ENCODE results near the gene TTLL5. TPM values are rescaled to one million over a fixed set of nuclear protein-coding genes. Genes with fewer than 3 reads are reported as not detected.

TTLL5 gene
- total and polyA plus RNA-seq, 9 of the 15 experiments (the other 6 are each of a cell fraction or from before 2014, with no cell fraction given): 4.1 to 18.9 (median 12.6) TPM

DNA sequence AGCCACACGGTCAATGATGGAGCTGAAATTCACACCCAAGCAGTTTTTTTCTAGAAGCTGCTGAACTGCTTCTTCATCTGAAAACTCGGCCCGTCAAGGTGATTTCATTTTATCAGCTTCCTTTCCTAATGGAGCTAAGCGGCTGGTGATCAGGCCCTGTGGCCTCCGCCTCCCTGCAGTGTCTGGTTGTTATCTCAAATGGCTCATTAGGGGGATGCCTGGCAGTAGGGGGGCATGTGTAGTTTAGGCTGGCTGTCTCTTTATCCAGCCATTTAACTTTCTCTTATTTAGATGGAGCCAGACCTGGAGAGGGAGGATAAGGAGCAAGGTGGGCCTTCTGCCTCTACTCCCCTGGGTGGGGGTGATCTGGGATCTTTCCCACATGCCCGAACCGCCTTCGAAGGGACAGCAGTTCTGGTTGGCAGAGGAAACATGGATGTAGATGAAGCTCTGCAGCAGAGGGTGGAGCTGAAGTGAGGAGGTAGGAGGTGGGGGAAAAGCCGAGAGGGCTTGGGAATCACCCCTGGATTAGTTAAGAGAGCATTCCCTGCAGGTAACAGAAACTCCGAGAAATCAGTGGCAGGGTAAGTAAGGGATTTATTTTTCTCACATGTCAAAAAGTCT lies 256.4 kb downstream of the TTLL5 start:
- no peak overlapping the region for H3K4me2 ChIP-seq (ENCODE audit: insufficient read depth, low read length)
- H3K79me2 ChIP-seq (ENCODE audit: control insufficient read depth, insufficient read depth, low read length): no peaks in the 10 kb centered on the region
- H3K9me3 ChIP-seq (replicated peaks; ENCODE audit: control insufficient read depth, insufficient read depth, low read depth, low read length): no peaks in the 10 kb centered on the region
- no peaks in the 10 kb centered on the region for H3K9me1 ChIP-seq (ENCODE audit: control insufficient read depth, insufficient read depth, low read length)
- no peak overlapping the region for H3K4me3 ChIP-seq
- no peaks in the 10 kb centered on the region for H4K20me1 ChIP-seq (replicated peaks; ENCODE audit: control insufficient read depth, insufficient read depth, low read length)
- no peaks in the 10 kb centered on the region for H3K27me3 ChIP-seq (ENCODE audit: control insufficient read depth in 2 of 2, insufficient read depth in 2 of 2, low read length in 2 of 2)
- in situ Hi-C loops (cut with MboI): no loop called here
- 57% methylated on average over 9 of the region's 10 CpGs for WGBS (ENCODE audit: insufficient coverage, low coverage, missing lambda C conversion rate)
- H3K4me1 ChIP-seq (replicated peaks in 1 of 2; ENCODE audit: control insufficient read depth in 2 of 2, insufficient read depth in 2 of 2, low read length in 2 of 2): peaks cover 0 to 2% of the 10 kb centered on the region in 2 experiments; a peak in 3 of 5 replicates
- H3K27ac ChIP-seq (ENCODE audit: extremely low read depth, low read depth, low read length): no peak overlapping the region
- no peak overlapping the region for H2AFZ ChIP-seq (ENCODE audit: low read depth, low read length)
- H3K9ac ChIP-seq (ENCODE audit: insufficient read depth in 1 of 2, low read depth in 2 of 2, low read length in 2 of 2): no peak overlapping the region
- FAIRE-seq (no peak), ATAC-seq (no peak), DNase-seq (ENCODE audit: extremely low read depth in 1 of 4, low spot score in 3 of 4) (no peak)
- H3K36me3 ChIP-seq (ENCODE audit: control insufficient read depth, insufficient read depth, low read length): no peaks in the 10 kb centered on the region
- ChIA-PET POLR2A (interaction anchor here (0.6 to 1.0 kb wide), 2 partner anchors 9 to 195 kb away, joined by 3 read pairs; no protein-coding TSS in a partner anchor), CTCF (ENCODE audit: low intra/inter-chr PET ratio) (no interaction called here)
- intact Hi-C loops (cut with micrococcal nuclease): no loop called here
- no TSS peak for BruUV-seq (replicated peaks)
- TF ChIP-seq JUND (IDR thresholded peaks at IDR 0.05; ENCODE audit: borderline replicate concordance, low read depth, low read length) (no peak), JUND (tag; IDR thresholded peaks at IDR 0.05; ENCODE audit: borderline replicate concordance, low read depth, low read length) (no peak), NR2C1 (IDR thresholded peaks at IDR 0.05) (no peak), NR2C1 (tag; IDR thresholded peaks at IDR 0.05) (no peak), TOE1 (IDR thresholded peaks at IDR 0.05; ENCODE audit: borderline replicate concordance) (no peak), TOE1 (CRISPR knock-in tag; IDR thresholded peaks at IDR 0.05; ENCODE audit: borderline replicate concordance, low read depth) (no peak), ETV1 (tag; conservative IDR thresholded peaks at IDR 0.05; ENCODE audit: low read depth) (no peak)
- TF ChIP-seq, protein P1, sequence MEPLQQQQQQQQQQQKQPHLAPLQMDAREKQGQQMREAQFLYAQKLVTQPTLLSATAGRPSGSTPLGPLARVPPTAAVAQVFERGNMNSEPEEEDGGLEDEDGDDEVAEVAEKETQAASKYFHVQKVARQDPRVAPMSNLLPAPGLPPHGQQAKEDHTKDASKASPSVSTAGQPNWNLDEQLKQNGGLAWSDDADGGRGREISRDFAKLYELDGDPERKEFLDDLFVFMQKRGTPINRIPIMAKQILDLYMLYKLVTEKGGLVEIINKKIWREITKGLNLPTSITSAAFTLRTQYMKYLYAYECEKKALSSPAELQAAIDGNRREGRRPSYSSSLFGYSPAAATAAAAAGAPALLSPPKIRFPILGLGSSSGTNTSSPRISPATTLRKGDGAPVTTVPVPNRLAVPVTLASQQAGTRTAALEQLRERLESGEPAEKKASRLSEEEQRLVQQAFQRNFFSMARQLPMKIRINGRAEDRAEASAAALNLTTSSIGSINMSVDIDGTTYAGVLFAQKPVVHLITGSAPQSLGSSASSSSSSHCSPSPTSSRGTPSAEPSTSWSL (CRISPR knock-in tag; IDR thresholded peaks at IDR 0.05; ENCODE audit: borderline replicate concordance): no peak
- TF ChIP-seq, protein P2, sequence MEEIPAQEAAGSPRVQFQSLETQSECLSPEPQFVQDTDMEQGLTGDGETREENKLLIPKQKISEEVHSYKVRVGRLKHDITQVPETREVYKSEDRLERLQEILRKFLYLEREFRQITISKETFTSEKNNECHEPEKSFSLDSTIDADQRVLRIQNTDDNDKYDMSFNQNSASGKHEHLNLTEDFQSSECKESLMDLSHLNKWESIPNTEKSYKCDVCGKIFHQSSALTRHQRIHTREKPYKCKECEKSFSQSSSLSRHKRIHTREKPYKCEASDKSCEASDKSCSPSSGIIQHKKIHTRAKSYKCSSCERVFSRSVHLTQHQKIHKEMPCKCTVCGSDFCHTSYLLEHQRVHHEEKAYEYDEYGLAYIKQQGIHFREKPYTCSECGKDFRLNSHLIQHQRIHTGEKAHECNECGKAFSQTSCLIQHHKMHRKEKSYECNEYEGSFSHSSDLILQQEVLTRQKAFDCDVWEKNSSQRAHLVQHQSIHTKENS (CRISPR knock-in tag; IDR thresholded peaks at IDR 0.05): no peak
- TF ChIP-seq, protein P3, sequence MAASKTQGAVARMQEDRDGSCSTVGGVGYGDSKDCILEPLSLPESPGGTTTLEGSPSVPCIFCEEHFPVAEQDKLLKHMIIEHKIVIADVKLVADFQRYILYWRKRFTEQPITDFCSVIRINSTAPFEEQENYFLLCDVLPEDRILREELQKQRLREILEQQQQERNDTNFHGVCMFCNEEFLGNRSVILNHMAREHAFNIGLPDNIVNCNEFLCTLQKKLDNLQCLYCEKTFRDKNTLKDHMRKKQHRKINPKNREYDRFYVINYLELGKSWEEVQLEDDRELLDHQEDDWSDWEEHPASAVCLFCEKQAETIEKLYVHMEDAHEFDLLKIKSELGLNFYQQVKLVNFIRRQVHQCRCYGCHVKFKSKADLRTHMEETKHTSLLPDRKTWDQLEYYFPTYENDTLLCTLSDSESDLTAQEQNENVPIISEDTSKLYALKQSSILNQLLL (CRISPR knock-in tag; IDR thresholded peaks at IDR 0.05; ENCODE audit: borderline replicate concordance): no peak
- TF ChIP-seq, protein P4, sequence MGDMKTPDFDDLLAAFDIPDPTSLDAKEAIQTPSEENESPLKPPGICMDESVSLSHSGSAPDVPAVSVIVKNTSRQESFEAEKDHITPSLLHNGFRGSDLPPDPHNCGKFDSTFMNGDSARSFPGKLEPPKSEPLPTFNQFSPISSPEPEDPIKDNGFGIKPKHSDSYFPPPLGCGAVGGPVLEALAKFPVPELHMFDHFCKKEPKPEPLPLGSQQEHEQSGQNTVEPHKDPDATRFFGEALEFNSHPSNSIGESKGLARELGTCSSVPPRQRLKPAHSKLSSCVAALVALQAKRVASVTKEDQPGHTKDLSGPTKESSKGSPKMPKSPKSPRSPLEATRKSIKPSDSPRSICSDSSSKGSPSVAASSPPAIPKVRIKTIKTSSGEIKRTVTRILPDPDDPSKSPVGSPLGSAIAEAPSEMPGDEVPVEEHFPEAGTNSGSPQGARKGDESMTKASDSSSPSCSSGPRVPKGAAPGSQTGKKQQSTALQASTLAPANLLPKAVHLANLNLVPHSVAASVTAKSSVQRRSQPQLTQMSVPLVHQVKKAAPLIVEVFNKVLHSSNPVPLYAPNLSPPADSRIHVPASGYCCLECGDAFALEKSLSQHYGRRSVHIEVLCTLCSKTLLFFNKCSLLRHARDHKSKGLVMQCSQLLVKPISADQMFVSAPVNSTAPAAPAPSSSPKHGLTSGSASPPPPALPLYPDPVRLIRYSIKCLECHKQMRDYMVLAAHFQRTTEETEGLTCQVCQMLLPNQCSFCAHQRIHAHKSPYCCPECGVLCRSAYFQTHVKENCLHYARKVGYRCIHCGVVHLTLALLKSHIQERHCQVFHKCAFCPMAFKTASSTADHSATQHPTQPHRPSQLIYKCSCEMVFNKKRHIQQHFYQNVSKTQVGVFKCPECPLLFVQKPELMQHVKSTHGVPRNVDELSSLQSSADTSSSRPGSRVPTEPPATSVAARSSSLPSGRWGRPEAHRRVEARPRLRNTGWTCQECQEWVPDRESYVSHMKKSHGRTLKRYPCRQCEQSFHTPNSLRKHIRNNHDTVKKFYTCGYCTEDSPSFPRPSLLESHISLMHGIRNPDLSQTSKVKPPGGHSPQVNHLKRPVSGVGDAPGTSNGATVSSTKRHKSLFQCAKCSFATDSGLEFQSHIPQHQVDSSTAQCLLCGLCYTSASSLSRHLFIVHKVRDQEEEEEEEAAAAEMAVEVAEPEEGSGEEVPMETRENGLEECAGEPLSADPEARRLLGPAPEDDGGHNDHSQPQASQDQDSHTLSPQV (IDR thresholded peaks at IDR 0.05): no peak
- TF ChIP-seq, protein P5, sequence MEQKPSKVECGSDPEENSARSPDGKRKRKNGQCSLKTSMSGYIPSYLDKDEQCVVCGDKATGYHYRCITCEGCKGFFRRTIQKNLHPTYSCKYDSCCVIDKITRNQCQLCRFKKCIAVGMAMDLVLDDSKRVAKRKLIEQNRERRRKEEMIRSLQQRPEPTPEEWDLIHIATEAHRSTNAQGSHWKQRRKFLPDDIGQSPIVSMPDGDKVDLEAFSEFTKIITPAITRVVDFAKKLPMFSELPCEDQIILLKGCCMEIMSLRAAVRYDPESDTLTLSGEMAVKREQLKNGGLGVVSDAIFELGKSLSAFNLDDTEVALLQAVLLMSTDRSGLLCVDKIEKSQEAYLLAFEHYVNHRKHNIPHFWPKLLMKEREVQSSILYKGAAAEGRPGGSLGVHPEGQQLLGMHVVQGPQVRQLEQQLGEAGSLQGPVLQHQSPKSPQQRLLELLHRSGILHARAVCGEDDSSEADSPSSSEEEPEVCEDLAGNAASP (IDR thresholded peaks at IDR 0.05): no peak
